Measurements from ENCODE around the gene CHI3L1.

The CHI3L1 gene

GRCh38 chr1:203129501-203130231 is 56.8 kb downstream of the CHI3L1 start:
- no peak for DNase-seq

All from EL (cell line).